T-helper 1 cell treated with Interleukin-12 subunit alpha and Interleukin-12 subunit beta and Interleukin-4 antibody, amounts not matched to agents 30 μg/mL and 1 μg/mL, for 36 hours (primary cell): ENCODE measurements around the gene FBLN2.

Experiments used
- H3K27ac Mint-ChIP-seq: one replicate; pipeline ENCODE4 v1.8.0; 2021; ENCODE audit warnings: mild to moderate bottlenecking, mixed read lengths
- H3K27me3 Mint-ChIP-seq: one replicate; pipeline ENCODE4 v1.8.0; 2021; ENCODE audit warnings: low read depth, mixed read lengths
- H3K36me3 Mint-ChIP-seq: one replicate; pipeline ENCODE4 v1.8.0; 2021; ENCODE audit warnings: low read depth, mixed read lengths
- H3K4me1 Mint-ChIP-seq: one replicate; pipeline ENCODE4 v1.8.0; 2021; ENCODE audit warnings: low read depth, mixed read lengths
- H3K4me3 Mint-ChIP-seq: one replicate; pipeline ENCODE4 v1.8.0; 2021; ENCODE audit warnings: mild to moderate bottlenecking, moderate library complexity, mixed read lengths
- H3K9me3 Mint-ChIP-seq: one replicate; pipeline ENCODE4 v1.8.0; 2021; ENCODE audit warnings: mixed read lengths

The FBLN2 gene

GRCh38 chr3:13654330-13655060 is 105.6 kb downstream of the FBLN2 start:
- H3K36me3 Mint-ChIP-seq: no peaks in the 10 kb centered on the region
- no peak overlapping the region for H3K4me3 Mint-ChIP-seq
- no peak overlapping the region for H3K27ac Mint-ChIP-seq
- peaks cover 5% of the 10 kb centered on the region for H3K4me1 Mint-ChIP-seq
- no peaks in the 10 kb centered on the region for H3K9me3 Mint-ChIP-seq
- H3K27me3 Mint-ChIP-seq: peaks cover 64% of the 10 kb centered on the region

DNA sequence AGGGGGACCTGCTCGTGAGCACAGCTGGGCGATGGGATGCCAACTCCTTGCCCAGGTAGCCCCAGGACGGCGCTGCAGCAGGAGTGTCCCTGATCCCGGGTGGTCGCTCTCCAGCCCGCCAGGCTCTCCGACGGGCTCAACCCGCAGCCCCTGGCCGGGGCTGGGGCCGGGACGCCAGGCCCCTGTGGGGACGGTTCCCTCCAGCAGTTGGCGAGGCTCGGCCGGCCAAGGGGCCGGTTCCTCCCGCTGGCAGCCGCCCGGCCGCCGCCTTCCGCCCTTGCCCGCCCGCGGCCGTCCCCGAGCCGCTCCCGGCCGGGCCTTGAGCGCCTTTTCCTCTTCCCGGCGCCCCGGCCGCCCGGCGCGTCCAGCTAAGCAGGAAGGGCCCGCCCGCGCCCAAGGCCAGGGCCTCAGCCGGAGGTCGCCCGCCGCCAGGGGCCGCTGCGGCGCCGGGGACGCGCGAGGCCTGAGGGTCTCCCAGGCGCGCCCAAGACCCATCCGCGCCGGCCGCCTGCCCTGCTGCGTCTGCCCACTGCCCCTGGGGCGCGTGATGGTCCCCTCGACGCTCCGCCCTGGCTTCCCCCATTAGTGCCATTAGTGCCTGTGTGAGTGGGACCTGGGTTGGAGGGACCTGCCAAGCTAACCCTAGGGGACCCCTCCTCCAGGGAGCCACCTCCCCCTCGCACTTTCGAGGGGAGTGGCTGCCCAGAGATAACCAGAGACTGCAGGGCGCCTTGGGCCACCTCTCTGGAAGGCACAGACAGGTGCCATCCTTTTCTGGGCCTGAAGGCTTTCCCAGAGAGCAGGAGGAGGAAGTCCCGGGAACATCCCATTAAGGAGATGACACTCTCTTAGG is 106.4 kb downstream of the FBLN2 start:
- Mint-ChIP-seq H3K36me3 (no peaks in the 10 kb centered on the region), H3K9me3 (no peaks in the 10 kb centered on the region), H3K27ac (no peak overlapping the region), H3K4me1 (peaks cover 5% of the 10 kb centered on the region), H3K4me3 (no peak overlapping the region), H3K27me3 (peaks cover 56% of the 10 kb centered on the region)

- Mint-ChIP-seq H3K4me1 (peaks cover 5% of the 10 kb centered on the region), H3K27ac (no peak overlapping the region)
These were observed 107.8 kb downstream of the FBLN2 start for GRCh38 chr3:13656584-13657301.

GRCh38 chr3:13657660-13658435 is 108.9 kb downstream of the FBLN2 start:
- Mint-ChIP-seq H3K27me3 (peaks cover 46% of the 10 kb centered on the region), H3K4me1 (peaks cover 5% of the 10 kb centered on the region), H3K36me3 (no peaks in the 10 kb centered on the region), H3K4me3 (no peak overlapping the region), H3K9me3 (no peaks in the 10 kb centered on the region), H3K27ac (no peak overlapping the region)

More at GRCh38 chr3:13656584-13657301, 107.8 kb downstream of the FBLN2 start:
- Mint-ChIP-seq H3K9me3 (no peaks in the 10 kb centered on the region), H3K36me3 (no peaks in the 10 kb centered on the region), H3K4me3 (no peak overlapping the region), H3K27me3 (peaks cover 51% of the 10 kb centered on the region)

GRCh38 chr3:13658681-13659080 is 109.8 kb downstream of the FBLN2 start:
- no peak overlapping the region for H3K27ac Mint-ChIP-seq
- H3K9me3 Mint-ChIP-seq: no peaks in the 10 kb centered on the region
- peaks cover 4% of the 10 kb centered on the region for H3K4me1 Mint-ChIP-seq
- H3K4me3 Mint-ChIP-seq: no peak overlapping the region
- peaks cover 42% of the 10 kb centered on the region for H3K27me3 Mint-ChIP-seq
- no peaks in the 10 kb centered on the region for H3K36me3 Mint-ChIP-seq

- no peaks in the 10 kb centered on the region for H3K36me3 Mint-ChIP-seq
- no peak overlapping the region for H3K4me3 Mint-ChIP-seq
- H3K4me1 Mint-ChIP-seq: no peaks in the 10 kb centered on the region
- H3K9me3 Mint-ChIP-seq: no peaks in the 10 kb centered on the region
- no peak overlapping the region for H3K27ac Mint-ChIP-seq
- H3K27me3 Mint-ChIP-seq: peaks cover 35% of the 10 kb centered on the region
These were observed 110.5 kb downstream of the FBLN2 start for GRCh38 chr3:13659221-13659969.

GRCh38 chr3:13660042-13660874 is 111.3 kb downstream of the FBLN2 start:
- Mint-ChIP-seq H3K9me3 (no peaks in the 10 kb centered on the region), H3K4me1 (no peaks in the 10 kb centered on the region), H3K27me3 (peaks cover 31% of the 10 kb centered on the region), H3K4me3 (no peak overlapping the region), H3K36me3 (no peaks in the 10 kb centered on the region), H3K27ac (no peak overlapping the region)

DNA sequence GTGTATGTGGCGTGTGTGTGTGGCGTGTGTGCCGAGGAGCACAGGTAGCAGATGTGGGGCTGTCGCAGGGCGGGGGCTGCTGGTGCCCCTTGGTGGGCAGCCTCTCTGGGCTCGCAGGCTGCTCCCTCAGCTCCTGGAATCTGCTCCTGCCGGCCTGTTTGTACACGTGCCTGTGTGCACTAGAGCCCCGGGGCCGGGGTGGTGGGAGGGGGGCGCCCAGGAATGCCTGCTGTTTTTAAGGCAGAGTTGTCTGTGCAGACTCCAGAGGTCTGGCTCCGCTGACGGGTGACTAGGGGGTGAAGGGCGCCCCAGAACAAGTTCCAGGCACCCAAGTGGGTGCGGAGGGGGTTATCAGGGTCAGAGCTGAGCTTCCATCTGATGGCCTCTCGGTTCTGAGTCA is 112.2 kb downstream of the FBLN2 start:
- H3K27me3 Mint-ChIP-seq: peaks cover 23% of the 10 kb centered on the region
- no peaks in the 10 kb centered on the region for H3K4me1 Mint-ChIP-seq
- no peak overlapping the region for H3K4me3 Mint-ChIP-seq
- H3K27ac Mint-ChIP-seq: no peak overlapping the region
- H3K36me3 Mint-ChIP-seq: no peaks in the 10 kb centered on the region
- no peaks in the 10 kb centered on the region for H3K9me3 Mint-ChIP-seq

GRCh38 chr3:13662238-13662847 is 113.4 kb downstream of the FBLN2 start:
- no peak overlapping the region for H3K4me3 Mint-ChIP-seq
- no peaks in the 10 kb centered on the region for H3K36me3 Mint-ChIP-seq
- peaks cover 11% of the 10 kb centered on the region for H3K27me3 Mint-ChIP-seq
- no peaks in the 10 kb centered on the region for H3K4me1 Mint-ChIP-seq
- no peak overlapping the region for H3K27ac Mint-ChIP-seq
- no peaks in the 10 kb centered on the region for H3K9me3 Mint-ChIP-seq

GRCh38 chr3:13663781-13664535 is 115.0 kb downstream of the FBLN2 start:
- no peak overlapping the region for H3K27ac Mint-ChIP-seq
- no peaks in the 10 kb centered on the region for H3K9me3 Mint-ChIP-seq
- H3K4me3 Mint-ChIP-seq: no peak overlapping the region
- no peaks in the 10 kb centered on the region for H3K27me3 Mint-ChIP-seq
- H3K4me1 Mint-ChIP-seq: no peaks in the 10 kb centered on the region
- H3K36me3 Mint-ChIP-seq: no peaks in the 10 kb centered on the region

DNA sequence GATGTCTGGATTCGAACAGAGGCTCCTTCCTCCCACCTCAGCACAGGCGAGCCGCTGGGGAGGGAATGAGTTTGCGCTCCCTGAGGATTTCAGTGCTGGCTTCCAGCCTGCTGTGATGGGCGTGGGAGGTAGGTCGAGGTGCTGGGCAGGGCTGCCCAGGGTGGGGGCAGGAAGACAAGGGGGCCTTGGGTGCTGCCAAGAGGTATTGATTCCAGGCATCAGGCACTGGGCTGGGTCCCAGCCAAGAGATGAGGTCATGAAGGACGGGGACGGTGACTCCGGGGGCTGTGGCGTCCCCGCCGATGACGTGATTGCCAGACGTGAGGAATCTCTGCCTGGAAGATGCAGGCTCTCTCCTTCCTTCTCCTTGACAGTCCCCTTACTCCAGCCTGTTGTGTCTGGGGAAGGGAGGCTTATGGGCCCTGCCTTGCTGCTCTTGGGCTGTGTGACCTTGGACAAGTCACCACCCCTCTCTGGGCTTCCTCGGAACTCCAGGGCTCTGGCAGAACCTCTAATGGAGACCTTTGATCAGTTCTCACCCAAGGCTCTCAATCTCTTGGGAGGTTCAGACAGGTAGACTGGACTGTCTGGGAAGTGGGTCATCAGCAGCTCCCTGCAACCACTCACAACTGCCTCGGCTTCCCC is 116.8 kb downstream of the FBLN2 start:
- no peaks in the 10 kb centered on the region for H3K4me1 Mint-ChIP-seq
- H3K27ac Mint-ChIP-seq: no peak overlapping the region
- no peaks in the 10 kb centered on the region for H3K27me3 Mint-ChIP-seq
- H3K36me3 Mint-ChIP-seq: no peaks in the 10 kb centered on the region
- H3K9me3 Mint-ChIP-seq: no peaks in the 10 kb centered on the region
- no peak overlapping the region for H3K4me3 Mint-ChIP-seq

GRCh38 chr3:13666227-13666619 is 117.3 kb downstream of the FBLN2 start:
- Mint-ChIP-seq H3K36me3 (no peaks in the 10 kb centered on the region), H3K27me3 (no peaks in the 10 kb centered on the region), H3K9me3 (no peaks in the 10 kb centered on the region), H3K4me1 (no peaks in the 10 kb centered on the region), H3K4me3 (no peak overlapping the region), H3K27ac (no peak overlapping the region)
